ENCODE measurements around the gene NLRX1.
"Not testable (repeated sequence)": the region's sequence is repeated elsewhere in the genome, so short reads cannot be mapped to it uniquely, and the experiment has no call there.

Gene NLRX1

DNA sequence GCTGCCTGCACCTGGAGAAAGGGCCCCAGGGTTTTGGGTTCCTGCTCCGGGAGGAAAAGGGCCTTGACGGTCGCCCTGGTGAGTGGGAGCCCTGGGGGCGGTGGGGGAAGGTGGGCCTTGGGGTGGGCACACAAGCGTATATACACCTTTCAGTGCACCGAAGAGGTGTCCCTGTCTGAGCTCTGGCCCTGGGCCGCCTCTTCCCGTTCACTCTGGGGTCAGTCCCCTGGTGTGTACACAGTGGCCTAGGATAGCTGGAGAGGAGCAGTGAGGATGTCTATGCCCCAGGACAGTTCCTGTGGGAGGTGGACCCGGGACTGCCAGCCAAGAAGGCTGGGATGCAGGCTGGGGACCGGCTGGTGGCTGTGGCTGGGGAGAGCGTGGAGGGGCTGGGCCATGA is 19.5 kb downstream of the NLRX1 start:
- DNase-seq: no peak

DNA sequence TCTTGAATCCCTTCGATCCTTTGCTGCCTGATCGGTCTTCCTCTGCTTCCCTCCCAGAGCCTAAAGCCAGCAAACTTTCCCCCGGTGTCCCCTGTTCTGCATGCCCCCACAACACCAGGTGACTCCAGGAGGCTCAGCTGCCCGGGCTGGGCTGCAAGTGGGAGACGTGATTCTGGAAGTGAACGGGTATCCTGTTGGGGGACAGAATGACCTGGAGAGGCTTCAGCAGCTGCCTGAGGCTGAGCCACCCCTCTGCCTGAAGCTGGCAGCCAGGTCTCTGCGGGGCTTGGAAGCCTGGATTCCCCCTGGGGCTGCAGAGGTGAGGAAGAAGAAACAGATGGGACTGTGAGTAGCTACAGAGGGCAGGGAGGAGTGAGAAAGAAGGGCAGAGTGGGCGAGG is 20.4 kb downstream of the NLRX1 start:
- no peak for DNase-seq

DNA sequence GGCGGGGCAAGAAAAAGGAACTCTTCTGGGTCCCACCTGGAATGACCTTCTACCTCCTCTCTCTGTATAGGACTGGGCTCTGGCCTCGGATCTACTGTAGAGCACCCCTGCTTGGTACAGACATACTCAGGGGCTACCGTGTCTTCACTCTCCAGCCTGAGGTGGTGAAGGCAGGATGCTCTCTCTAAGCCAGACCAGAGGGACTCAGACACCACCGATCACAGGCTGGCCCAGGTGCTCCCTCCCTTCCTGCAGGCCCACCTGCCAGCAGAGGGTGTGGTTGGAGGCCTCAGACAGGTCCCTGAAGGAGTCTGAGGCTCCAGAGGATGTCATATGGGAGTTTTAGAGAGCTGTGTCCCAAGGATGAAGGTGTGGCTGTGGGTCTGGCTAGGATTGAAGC is 20.9 kb downstream of the NLRX1 start:
- DNase-seq: no peak

DNA sequence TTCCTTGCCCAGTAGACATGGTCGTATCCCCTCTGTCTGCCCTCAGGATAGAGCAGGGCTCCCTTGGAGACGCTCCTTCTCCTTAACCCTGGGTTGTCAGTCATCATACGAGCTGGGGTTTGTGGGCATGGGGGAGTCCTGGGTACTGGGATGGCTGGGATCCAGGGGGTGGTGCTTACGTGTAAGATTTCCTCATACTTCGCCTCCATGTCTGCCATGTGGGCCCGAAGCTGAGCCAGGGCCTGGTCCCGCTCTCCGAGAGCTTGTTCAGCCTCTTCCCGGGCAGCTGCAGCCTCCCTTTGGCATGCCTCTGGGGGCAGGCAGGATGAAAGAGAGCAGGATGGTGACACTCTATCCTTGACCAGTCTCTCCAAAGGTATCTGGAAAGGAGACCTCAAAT is 22.0 kb downstream of the NLRX1 start:
- DNase-seq: no peak

DNA sequence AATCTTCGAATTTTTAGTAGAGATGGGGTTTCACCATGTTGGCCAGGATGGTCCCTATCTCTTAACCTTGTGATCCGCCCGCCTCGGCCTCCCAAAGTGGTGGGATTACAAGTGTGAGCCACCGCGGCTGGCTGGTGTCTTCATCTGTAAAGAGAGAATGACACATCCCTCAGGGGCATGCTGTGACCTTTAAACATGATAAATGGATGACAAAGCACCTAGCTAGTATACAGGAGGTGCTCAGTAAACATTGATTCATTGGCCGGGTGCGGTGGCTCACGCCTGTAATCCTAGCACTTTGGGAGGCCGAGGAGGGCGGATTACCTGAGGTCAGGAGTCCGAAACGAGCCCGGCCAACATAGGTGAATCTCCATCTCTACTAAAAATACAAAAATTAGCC is 22.7 kb downstream of the NLRX1 start:
- not testable (repeated sequence) for DNase-seq

DNA sequence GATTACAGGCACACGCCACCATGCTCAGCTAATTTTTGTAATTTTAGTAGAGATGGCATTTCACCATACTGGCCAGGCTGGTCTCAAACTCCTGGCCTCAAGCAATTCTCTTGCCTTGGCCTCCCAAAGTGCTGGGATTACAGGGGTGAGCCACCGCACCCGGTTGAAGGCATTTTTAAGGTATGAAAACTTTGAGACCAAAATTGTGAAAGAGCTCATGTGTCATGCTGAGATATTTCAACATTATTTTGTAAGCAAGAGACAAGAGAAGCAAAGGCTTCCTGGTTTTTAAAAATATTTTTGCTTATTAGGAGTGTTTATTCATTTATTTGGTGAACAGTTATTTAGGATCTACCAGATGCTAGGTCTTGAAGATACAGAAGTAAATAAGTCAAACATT is 23.6 kb downstream of the NLRX1 start:
- DNase-seq: no peak

DNA sequence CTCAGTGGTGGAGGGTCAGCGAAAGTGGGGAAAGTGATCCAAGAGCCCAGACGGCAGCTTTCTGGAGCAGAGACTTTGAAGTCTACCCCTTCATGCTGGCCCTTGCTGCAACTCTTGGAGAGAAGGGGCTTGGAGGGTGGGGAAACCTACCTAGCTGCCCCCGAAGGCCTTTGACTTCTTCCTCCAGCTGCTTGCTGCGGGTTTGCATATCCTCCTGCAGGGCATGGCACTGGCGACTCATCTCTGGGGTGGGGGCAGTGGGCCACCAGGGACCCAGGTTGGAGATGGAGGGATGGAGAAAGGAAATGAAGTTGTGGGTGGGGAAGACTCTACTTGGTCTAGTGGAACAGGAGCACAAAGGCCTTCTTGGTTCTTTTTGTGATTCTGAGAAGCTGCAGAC is 24.5 kb downstream of the NLRX1 start:
- DNase-seq: no peak

DNA sequence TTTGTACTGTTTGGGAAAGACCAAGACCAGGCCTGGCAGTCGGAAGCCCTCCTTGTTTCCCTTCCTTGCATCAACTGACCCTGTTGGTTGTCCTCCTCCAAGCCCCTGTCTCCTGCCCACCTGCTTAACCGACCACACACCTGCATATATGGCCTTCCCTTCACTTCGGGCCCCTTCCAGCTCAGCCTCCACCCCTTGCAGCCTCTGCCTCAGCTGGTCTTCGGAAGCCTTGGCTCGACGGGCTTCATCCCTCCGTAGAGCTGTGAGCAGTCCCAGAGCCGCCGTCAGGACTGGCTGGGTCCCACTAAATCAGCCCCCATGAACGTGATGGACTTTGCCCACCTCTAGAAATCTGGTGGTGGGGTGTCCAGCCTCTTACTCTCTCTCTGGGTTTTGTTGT is 25.1 kb downstream of the NLRX1 start:
- no peak for DNase-seq

DNA sequence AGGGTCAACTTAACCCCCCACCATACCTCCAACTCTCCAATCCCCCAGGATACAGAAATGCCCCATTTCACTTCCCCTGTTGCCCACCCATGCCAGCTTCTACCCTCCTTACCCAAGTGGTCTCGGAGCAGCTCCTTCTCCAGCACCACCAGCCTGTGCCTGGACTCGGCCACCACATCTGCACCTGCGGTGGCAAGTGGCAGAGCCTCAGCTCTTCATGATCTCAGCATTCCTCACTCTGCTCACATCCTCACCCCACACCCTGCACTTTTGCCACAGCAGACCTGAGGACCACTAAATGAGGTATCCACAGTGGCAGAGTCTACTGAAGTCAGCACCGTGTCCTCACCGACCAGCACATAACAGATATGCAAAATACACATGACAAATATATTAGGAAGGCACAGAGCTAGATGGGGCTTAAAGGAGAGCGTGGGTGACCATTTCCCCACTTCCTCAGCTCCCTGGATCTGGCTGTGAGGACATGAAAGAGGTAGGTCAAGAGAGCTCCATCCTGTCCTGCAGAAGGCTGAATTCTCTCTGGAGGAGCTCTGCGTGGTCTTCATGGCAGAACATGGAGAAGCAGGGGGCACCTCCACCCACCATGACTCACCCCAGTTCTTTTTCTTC is 26.4 kb downstream of the NLRX1 start:
- no peak for DNase-seq

DNA sequence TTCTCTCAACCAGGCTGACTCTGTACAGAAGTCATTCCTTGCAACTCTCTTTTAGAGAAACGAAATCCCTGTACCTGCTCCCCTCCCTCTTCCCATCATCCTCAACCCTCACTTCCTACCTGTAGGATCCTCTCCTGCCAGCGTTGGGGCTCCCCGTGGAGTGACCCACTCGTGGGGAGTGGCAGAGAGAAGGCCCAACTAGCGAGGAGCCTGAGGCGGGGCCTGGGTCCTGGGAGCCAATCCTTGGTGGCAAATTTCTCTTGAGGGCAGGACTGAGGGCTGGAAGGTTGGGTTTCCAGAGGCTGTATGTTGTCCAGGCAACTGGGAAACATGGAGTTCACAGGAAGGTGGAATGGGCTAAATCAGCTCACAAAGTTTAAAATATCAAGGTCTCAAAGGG is 27.2 kb downstream of the NLRX1 start:
- DNase-seq: peak; percentile 34

DNA sequence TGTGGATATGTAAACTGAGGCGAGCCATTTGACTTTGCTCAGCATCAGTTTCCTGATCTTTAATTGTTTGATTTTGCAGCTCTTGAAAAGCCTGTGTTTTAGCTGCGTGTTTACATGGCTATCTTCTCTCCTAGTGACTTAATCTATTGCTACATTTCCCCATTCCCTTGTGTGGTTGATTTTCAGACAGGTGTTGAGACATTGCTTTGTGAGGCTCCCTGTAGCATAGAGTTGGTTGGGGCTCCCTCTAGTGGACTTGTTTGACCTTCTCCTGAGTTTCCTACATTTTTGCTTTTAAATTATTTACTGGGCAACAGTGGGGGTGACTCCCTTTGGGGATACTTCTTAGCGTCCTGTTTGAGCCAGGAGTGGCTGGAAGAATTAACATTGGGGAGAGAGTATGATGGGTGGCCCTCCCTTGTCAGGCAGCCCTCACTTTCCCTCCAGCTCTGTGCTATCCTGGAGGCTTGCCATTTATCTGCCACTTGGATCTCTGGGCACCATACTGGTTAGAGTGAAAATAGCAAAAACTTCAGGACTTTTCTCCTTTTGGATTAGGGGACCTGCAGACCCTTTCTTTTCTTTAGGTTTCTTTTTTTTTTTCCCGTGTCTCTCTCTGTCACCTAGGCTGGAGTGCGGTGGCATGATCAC is 28.4 kb downstream of the NLRX1 start:
- peak; percentile 54 for DNase-seq

DNA sequence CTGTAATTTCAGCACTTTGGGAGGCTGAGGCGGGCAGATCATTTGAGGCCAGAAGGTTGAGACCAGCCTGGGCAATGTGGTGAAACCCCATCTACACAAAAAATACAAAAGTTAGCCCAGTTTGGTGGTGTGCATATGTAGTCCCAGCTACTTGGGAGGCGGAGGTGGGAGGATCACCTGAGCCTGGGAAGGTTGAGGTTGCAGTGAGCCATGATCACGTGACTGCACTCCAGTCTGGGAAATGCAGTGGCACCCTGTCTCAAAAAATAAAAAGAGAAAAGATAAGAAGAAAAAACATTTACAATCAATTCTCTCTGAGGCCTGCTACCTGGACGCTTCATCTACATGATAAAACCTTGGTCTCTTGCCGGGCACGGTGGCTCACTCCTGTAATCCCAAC is 30.4 kb downstream of the NLRX1 start:
- DNase-seq: no peak

DNA sequence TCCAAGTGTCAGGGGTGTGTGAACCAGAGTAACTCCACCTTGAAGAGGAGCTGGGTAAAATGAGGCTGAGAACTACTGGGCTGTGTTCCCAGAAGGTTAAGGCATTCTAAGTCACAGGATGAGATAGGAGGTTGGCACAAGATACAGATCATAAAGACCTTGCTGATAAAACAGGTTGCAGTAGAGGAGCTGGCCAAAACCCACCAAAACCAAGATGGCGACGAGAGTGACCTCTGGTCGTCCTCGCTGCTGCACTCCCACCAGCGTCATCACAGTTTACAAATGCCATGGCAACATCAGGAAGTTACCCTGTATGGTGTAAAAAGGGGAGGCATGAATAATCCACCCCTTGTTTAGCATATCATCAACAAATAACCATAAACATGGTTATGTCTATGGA is 32.7 kb downstream of the NLRX1 start:
- not testable (repeated sequence) for DNase-seq

DNA sequence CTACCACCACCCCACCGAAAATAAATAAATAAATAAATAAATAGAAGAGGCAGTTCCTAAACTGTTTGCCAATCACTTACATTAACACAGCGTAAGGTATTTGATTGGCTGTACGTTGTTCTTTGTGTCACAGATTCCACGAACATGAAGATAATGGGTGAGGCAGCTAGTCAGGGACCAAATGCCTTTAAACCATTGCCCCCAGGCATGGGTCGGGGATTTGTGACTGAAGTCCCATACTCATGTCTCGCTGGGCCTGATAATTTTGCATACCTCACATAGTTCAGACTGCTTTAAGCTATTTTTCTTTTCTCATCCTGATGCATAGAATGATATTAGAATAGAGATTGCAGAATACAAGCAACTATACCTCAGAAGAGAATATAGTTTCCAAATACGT is 34.0 kb downstream of the NLRX1 start:
- no peak for DNase-seq

DNA sequence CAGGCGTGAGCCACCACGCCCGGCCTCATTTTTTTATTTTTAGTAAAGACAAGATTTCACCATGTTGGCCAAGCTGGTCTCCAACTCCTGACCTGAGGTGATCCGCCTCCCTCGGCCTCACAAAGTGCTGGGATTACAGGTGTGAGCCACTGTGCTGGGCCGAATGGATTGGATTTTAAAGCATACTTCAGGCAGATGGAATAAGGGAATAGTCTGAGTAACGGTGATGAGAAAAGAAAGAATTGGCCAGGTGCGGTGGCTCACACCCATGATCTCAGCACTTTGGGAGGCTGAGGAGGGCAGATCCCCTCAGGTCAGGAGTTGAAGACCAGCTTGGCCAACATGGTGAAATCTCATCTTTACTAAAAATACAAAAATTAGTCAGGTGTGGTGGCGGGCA is 35.5 kb downstream of the NLRX1 start:
- DNase-seq: no peak

DNA sequence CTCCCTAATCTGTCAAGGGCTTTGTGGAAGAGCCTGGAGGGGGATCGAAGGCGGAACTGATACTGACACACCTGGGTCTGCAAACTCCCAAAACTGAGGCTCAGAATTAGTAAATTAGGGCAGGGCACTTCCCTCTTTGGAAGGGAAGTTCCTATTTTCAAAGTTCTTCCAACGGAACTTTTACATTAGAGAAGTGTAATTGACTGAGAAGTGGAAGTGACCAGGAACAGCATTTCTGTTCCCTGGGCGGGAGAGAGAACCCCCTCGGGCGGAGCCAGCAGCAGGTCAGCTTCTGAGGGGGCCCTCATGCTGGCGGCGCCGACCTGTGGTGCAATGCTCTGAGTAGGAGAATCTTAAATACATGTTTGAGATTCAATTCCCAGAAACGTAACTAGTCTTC is 36.6 kb downstream of the NLRX1 start:
- no peak for DNase-seq

DNA sequence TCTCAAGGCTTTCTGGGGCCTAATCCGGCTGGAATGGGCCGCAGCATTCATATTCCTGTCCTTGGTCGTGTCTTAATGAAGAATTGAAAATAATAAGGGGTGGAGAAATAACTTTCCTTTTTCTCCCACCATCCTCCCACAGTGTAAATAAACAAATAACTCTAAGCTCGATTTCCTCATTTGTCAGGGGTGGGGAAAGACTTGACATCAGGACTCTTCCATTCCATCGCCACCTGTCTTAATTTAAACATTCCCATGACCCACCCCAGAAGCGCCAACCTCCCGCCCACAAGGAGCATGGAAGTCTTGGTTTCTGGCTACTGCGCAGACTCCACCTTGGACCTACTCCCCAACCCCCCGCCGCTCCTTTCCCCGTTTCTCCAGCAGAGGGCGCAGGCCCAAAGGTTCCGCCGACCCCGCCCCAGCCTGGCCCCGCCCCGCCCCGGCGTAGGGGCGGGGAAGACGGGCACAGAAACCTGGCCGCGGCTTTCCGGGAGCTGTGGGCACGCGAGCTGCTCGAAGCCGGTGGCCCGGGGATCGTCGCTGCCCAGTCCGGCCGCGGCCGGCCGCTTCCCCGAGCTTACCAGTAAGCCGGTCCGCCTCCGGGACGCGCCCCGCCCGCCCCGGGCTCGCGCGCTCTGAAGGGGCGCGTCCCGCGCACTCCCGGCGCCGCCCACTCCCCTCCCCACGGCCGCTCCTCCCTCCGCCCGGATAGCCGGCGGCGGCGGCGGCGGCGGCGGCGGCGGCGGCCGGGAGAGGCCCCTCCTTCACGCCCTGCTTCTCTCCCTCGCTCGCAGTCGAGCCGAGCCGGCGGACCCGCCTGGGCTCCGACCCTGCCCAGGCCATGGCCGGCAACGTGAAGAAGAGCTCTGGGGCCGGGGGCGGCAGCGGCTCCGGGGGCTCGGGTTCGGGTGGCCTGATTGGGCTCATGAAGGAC is 37.3 kb downstream of the NLRX1 start, which contains the start of gene CBL:
TSS of gene CBL (plus strand) at position 766 of the 937 bp plus-strand sequence. CDS start at position 845, 79 bp downstream.
- DNase-seq: peak; percentile 88

DNA sequence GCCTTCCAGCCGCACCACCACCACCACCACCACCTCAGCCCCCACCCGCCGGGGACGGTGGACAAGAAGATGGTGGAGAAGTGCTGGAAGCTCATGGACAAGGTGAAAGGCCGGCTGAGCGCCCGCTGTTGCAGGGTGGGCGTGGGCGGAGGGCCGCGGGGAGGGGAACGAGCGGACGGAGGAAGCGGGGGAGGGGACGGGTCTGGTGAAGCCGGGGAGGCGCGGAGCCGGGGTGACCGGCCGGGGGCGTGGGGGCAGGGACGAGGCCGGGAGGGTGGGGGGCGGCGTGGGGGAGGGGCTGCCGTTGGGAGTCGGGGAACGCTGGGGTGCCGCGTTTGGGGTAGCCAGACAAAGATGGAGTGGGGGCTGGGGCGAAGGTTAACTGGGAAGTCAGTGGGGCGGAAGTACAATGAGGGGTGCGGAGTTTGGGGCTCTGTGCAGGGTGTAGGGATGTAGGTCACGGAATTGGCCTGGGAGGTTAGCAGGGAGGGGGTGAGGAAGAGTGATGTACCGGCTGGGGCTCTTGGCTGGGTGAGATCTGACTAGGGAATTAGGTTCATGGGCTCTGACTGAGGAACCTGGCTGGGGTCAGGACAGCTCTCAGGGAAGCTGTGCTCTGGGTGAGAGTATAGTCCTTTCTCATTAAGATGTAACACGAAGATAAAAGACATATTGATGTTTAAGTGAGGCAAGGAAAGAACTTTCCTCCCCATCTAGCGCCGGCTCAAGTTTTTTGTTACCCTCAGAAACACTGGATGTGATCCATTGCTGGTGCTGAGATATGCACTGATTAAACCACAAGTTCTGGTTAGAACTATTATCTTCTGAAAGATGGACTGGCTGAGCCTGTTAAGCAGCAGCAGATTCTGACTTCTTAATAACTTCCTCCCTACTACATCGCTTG is 38.2 kb downstream of the NLRX1 start:
- no peak for DNase-seq

DNA sequence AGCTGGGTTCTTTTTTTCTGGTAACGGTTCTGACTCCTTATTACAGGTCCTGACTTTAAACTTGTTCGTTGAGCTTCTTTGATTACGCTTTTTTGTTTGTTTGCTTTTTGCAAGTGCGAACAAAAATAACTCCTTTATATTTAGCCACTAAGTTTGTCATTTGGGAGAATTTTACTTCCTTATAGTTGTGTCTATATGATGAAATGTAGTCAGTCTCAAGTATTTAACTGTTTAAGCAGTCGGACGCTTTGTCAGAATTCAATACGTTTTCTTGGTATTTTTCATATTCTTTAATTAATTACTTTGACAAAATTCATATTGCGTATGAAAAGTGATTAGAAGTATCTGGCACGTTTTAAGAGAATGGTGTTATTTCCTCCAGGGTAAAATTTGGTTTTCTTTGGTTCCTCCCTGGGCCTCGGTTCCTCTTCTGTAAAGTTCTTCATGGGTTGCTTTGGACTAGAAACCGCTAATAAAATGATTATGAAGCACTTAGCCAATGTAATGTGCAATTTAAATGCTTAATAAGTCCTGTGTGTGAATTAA is 39.0 kb downstream of the NLRX1 start:
- no peak for DNase-seq

DNA sequence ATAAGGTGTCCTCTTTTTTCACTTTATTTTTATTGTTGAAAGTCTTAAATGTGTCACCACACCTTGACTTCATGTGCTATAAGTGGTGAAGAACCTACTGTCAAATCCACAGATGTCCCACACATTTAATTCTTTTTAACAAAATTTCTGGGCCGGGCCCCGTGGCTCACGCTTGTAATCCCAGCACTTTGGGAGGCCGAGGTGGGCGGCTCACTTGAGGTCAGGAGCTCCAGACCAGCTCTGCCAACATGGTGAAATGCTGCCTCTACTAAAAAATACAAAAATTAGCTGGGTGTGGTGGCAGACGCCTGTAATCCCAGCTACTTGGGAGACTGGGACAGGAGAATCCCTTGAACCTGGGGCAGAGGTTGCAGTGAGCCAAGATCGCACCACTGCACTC is 40.7 kb downstream of the NLRX1 start:
- no peak for DNase-seq

DNA sequence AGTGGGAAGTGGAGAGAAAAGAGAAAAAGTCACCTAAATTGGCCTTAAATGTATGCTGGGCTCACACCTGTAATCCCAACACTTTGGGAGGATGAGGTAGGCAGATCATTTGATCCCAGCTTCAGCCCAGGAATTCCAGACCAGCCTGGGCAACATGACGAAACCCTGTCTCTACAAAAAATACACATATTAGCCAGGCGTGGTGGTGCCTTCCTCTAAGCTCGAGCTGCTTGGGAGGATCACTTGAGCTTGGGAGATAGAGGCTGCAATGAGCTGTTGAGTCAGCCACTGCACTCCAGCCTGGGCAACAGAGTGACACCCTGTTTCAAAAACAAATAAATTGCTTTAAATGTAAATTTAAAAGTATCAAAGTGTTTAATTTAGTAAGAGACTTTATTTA is 41.5 kb downstream of the NLRX1 start:
- no peak for DNase-seq

DNA sequence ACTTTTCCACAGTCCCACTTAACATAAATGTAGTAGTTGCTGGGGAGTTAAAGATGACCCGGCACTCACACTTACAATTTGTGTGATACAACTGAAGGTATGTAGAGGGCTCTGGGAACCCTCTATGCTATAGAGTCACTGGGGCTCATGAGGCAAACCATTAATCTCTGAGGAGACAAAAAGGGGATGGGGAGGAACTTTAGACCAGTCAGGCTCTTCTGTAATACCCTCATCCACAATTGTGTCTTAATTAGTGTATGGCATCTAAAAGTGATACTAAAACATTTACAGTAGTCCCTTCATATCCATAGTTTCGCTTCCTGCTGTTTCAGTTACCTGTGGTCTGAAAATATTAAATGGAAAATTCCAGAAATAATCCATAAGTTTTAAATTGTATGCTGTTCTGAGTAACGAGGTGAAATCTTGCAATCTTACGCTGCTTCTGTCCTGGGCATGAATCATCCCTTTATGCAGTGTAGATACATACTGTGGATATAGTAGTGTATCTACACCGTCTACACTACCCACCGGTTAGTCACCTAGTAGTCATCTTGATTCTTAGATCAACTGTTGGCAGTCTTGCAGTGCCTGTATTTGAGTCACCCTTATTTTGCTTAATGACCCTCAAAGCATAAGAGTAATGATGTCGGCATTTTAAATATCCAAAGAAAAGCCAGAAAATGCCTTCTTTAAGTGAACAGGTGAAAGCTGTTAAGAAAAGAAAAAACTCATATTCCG is 49.8 kb downstream of the NLRX1 start:
- DNase-seq: peak; percentile 80
